PFSK-1 (cell line): ENCODE measurements around the gene TMIGD3.

Experiments used
- FOXP2 ChIP-seq: optimal IDR thresholded peaks from 2 replicates; pipeline ENCODE3; 2011; ENCODE audit warnings: borderline replicate concordance, control low read depth, inconsistent platforms; ENCODE audit not compliant: insufficient read depth; ENCODE audit errors: extremely low read length, extremely low read depth
- POLR2AphosphoS5 ChIP-seq: IDR thresholded peaks from 2 replicates; pipeline ENCODE4 v1.6.1; 2012; ENCODE audit warnings: low read depth, mild to moderate bottlenecking, control low read depth, low read length, moderate library complexity
- REST ChIP-seq, 2 experiments: IDR thresholded peaks; 2 replicates each; pipeline versions ENCODE4 v1.6.1 to v1.8.0; 2011 to 2012; ENCODE audit warnings: low read depth in 2 of 2, low read length in 2 of 2, control low read depth in 1 of 2, inconsistent platforms in 1 of 2, mild to moderate bottlenecking in 1 of 2, moderate library complexity in 1 of 2; ENCODE audit not compliant: insufficient read depth in 1 of 2
- SIN3A ChIP-seq: IDR thresholded peaks from 2 replicates; pipeline ENCODE4 v1.6.1; 2012; ENCODE audit warnings: mild to moderate bottlenecking, low read length, moderate library complexity, borderline replicate concordance; ENCODE audit not compliant: insufficient read depth
- TAF1 ChIP-seq: IDR thresholded peaks from 2 replicates; pipeline ENCODE4 v1.6.1; 2012; ENCODE audit warnings: low read length, control low read depth, borderline replicate concordance; ENCODE audit not compliant: insufficient read depth

TMIGD3 gene

GRCh38 chr1:111542187-111542586 lies 38.8 kb upstream of the TMIGD3 start:
- no peak for TF ChIP-seq REST (IDR thresholded peaks at IDR 0.05; ENCODE audit: insufficient read depth in 1 of 2, low read depth in 2 of 2, low read length in 2 of 2)
- no peak for TF ChIP-seq SIN3A
- no peak for TF ChIP-seq TAF1

DNA sequence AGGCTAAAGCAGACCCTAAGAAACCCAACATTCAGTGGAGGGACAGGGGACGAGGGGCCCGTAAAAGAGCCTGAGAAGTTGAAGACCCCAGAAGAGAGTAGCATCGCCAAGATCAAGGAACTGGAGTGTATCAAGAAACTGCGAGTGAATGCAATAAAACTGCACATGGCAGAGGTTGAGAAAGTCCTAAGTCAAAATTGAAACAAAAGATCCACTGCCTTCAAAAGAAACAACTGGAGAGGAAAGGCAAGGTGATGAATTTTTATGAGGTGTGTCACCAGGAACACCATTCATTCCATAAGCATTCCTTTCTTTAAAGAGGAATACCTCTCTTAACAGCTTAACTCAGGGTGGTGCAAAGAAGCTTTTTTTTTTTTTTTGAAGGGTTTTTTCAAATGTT lies 38.3 kb upstream of the TMIGD3 start:
- no peak for TF ChIP-seq POLR2AphosphoS5
- TF ChIP-seq FOXP2: no peak
- TF ChIP-seq TAF1: no peak
- TF ChIP-seq REST (IDR thresholded peaks at IDR 0.05; ENCODE audit: insufficient read depth in 1 of 2, low read depth in 2 of 2, low read length in 2 of 2): no peak

DNA sequence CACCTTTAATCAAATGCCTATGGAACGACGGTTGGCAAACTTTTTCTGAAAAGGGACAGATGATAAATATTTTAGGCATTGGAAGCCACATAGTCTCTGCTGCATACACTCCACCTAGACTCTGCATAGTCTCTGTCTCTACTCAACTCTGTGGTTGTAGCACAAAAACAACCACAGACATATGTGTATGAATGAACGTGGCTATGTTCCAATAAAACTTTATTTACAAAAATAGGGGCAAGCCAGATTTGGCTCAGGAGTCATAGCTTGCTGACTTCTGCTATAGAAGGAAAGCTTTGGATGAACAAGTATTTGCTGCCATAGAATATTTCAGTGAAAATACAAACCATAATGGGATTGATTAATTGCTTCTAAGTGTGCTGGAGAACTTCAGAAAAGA lies 37.5 kb upstream of the TMIGD3 start:
- TF ChIP-seq FOXP2 (no peak), REST (IDR thresholded peaks at IDR 0.05; ENCODE audit: insufficient read depth in 1 of 2, low read depth in 2 of 2, low read length in 2 of 2) (no peak)

DNA sequence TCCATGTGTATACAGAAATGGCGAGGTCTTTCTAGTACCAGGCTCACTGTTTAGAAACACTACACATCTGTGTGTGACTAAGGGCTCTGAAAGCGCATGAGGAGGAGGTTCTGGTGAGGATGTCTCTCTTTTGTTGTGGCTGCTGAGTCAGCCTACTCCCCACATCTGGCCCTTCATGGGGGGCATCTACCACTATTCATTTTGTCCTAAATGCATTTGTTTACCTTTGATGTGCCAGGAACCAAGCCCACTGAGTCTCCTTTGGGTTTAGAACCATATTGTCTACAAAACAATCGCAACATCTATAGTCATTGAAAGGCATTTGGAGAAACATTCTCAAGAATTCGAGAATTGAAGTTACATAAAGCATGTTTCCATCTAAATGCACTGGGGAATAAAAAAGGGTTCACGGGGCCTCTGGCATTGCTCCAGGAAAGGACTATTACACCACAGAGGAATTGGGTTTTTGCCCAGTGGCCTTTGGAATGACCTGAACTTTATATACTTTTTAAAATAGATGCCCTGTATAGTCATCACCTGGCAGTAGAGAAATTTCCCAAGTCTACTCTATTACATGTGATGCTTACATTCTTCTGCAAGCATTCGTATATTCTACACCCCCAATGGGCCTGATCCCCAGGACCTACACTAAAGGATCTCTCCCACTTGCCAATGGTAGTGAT lies 35.1 kb upstream of the TMIGD3 start:
- TF ChIP-seq TAF1 (no peak), REST (IDR thresholded peaks at IDR 0.05; ENCODE audit: insufficient read depth in 1 of 2, low read depth in 2 of 2, low read length in 2 of 2) (no peak), SIN3A (no peak), FOXP2 (no peak), POLR2AphosphoS5 (no peak)
